Right atrium auricular region (tissue), 2 donors: Measurements from ENCODE around the gene MRPL41. TPM values are rescaled to one million over a fixed set of nuclear protein-coding genes. Genes with fewer than 3 reads are reported as not detected.

Experiments
- DNase-seq: peaks from one replicate; pipeline ENCODE4 v3.0.0-alpha.2; 2019; ENCODE audit warnings: low spot score
- H3K27ac ChIP-seq, 2 donors: fragments of 200-600 bp; sonication (generic); 1 replicate in 1 of 2; 2 replicates in 1 of 2; pipeline ENCODE4 v1.5.1; 2016 to 2019
- H3K27me3 ChIP-seq, 2 donors: fragments of 200-600 bp; sonication (generic); one replicate each; pipeline versions ENCODE4 v1.5.1 to v1.6.0; 2017 to 2019
- H3K36me3 ChIP-seq: fragments of 200-600 bp; sonication (generic); one replicate; pipeline ENCODE4 v1.5.1; 2016
- H3K4me1 ChIP-seq, 2 donors: fragments of 200-600 bp; sonication (generic); one replicate each; pipeline versions ENCODE4 v1.5.1 to v1.6.0; 2017 to 2019
- H3K4me3 ChIP-seq, 2 donors: fragments of 200-600 bp; sonication (generic); 1 replicate in 1 of 2; 2 replicates in 1 of 2; pipeline ENCODE4 v1.5.1; 2017 to 2019; ENCODE audit warnings: mild to moderate bottlenecking in 1 of 2, moderate library complexity in 1 of 2
- H3K9me3 ChIP-seq, 2 donors: fragments of 200-600 bp; sonication (generic); one replicate each; pipeline ENCODE4 v1.5.1; 2019
- total RNA-seq, 2 donors: library from RNA; depleted of rRNA; stranded (reverse); fragments of >200 nt; gene quantifications; one replicate each; pipeline ENCODE4 v1.1.0, GENCODE V29; 2016
- TF ChIP-seq, protein P1 (sequence below), 2 donors: fragments of 200-600 bp; sonication (generic); IDR thresholded peaks; one replicate each; pipeline ENCODE4 v1.5.1; 2019; ENCODE audit warnings: antibody characterized with exemption in 2 of 2

Gene MRPL41
- total RNA-seq, 2 donors from 2014 or later: 172 to 238 TPM

DNA sequence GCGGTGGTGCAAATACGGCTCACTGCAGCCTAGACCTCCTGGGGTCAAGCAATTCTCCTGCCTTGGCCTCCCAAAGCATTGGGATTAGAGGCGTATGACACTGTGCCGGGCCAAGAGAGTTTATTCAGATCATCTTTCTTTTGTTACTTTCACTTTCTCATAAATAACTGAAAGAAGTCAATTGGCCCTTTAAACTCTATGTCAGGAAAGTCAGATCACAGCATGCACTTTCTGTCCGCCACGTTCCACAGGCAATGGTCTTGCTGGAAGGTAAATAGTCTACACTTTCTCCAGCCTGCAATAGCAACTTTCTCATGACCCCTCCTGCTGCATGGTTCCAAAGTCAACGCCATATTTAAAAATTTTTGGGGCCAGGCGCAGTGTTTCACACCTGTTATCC, 47.3 kb downstream of the MRPL41 start:
- no peak overlapping the region for H3K27ac ChIP-seq
- H3K4me1 ChIP-seq: peaks cover 0 to 3% of the 10 kb centered on the region in 2 donors
- H3K27me3 ChIP-seq: no peaks in the 10 kb centered on the region
- no peak overlapping the region for H3K4me3 ChIP-seq
- no peaks in the 10 kb centered on the region for H3K9me3 ChIP-seq
- no peak for DNase-seq
- no peaks in the 10 kb centered on the region for H3K36me3 ChIP-seq
- TF ChIP-seq, protein P1, sequence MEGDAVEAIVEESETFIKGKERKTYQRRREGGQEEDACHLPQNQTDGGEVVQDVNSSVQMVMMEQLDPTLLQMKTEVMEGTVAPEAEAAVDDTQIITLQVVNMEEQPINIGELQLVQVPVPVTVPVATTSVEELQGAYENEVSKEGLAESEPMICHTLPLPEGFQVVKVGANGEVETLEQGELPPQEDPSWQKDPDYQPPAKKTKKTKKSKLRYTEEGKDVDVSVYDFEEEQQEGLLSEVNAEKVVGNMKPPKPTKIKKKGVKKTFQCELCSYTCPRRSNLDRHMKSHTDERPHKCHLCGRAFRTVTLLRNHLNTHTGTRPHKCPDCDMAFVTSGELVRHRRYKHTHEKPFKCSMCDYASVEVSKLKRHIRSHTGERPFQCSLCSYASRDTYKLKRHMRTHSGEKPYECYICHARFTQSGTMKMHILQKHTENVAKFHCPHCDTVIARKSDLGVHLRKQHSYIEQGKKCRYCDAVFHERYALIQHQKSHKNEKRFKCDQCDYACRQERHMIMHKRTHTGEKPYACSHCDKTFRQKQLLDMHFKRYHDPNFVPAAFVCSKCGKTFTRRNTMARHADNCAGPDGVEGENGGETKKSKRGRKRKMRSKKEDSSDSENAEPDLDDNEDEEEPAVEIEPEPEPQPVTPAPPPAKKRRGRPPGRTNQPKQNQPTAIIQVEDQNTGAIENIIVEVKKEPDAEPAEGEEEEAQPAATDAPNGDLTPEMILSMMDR (IDR thresholded peaks at IDR 0.05): no peak

Other genes with a start within 250 kb of the MRPL41 start
- 10 to 100 TPM in 1 of 2 donors, 1 to 10 TPM in 1; 5.6 to 13.3 TPM for gene NRARP, start 249.6 kb upstream of the MRPL41 start, total RNA-seq
- 1 to 10 TPM; 5.9 to 6.0 TPM for gene EXD3, start 128.7 kb upstream of the MRPL41 start, total RNA-seq
- gene NOXA1, start 128.5 kb upstream of the MRPL41 start, total RNA-seq: 1 to 10 TPM in 1 of 2 donors, under 1 TPM in 1; 0.94 to 3.4 TPM
- gene ENTPD8, start 110.5 kb upstream of the MRPL41 start, total RNA-seq: not detected
- 10 to 100 TPM; 16.2 to 26.2 TPM for gene NSMF, start 92.5 kb upstream of the MRPL41 start, total RNA-seq
- 1 to 10 TPM; 4.4 to 4.6 TPM for gene PNPLA7, start 1.5 kb upstream of the MRPL41 start, total RNA-seq
- 10 to 100 TPM; 17.9 to 21.0 TPM for gene DPH7, start 27.0 kb downstream of the MRPL41 start, total RNA-seq
- gene ZMYND19, start 38.6 kb downstream of the MRPL41 start, total RNA-seq: 1 to 10 TPM; 5.0 to 6.4 TPM
- 10 to 100 TPM; 21.4 to 37.8 TPM for gene ARRDC1, start 53.8 kb downstream of the MRPL41 start, total RNA-seq
- gene EHMT1, start 67.1 kb downstream of the MRPL41 start, total RNA-seq: 10 to 100 TPM; 24.1 to 34.6 TPM